B cell (primary cell): ENCODE measurements around the gene HOXD12. TPM values are rescaled to one million over a fixed set of nuclear protein-coding genes. Genes with fewer than 3 reads are reported as not detected.
A peak's percentile ranks its signal among the peaks of the same experiment; 100 is the strongest.

Source experiments
- ATAC-seq: fragments of 200-7000 bp; cut with Tn5 transposase; one replicate; pipeline ENCODE4 v1.10.0; 2021; ENCODE audit warnings: low read depth, mild to moderate bottlenecking, moderate number of reproducible peaks, moderate library complexity
- CTCF ChIA-PET: fragments of 350-600 bp; sonication (Branson Sonifier 250); formaldehyde crosslinking; loops from one replicate; lab custom pipeline; 2021; ENCODE audit warnings: antibody characterized with exemption, inconsistent platforms; lab: Charles Lee
- POLR2A ChIA-PET: fragments of 350-600 bp; sonication (Branson Sonifier 250); formaldehyde crosslinking; loops from one replicate; lab custom pipeline; 2021; ENCODE audit warnings: antibody characterized with exemption; lab: Charles Lee
- DNase-seq: peaks from one replicate; pipeline ENCODE4 v3.0.0; 2013
- H2AFZ ChIP-seq: 2 replicates; pipeline ENCODE4 v1.6.1; 2012; ENCODE audit warnings: mild to moderate bottlenecking, low read depth, low read length; ENCODE audit not compliant: insufficient read depth, poor library complexity, severe bottlenecking
- H3K27ac ChIP-seq, 2 donors: 1 replicate in 1 of 2; 2 replicates in 1 of 2; pipeline ENCODE4 v1.5.1; 2012 to 2013; ENCODE audit warnings: low read length in 2 of 2, mild to moderate bottlenecking in 2 of 2, moderate library complexity in 1 of 2
- H3K27me3 ChIP-seq, 4 experiments: fragments of 200-600 bp in 1 of 4; sonication (generic) in 1 of 4; replicated peaks in 1 of 4; 1 replicate in 2 of 4; 2 replicates in 2 of 4; pipeline versions ENCODE4 v1.6.1 to v1.7.0; 2013 to 2016; ENCODE audit warnings: low read length in 3 of 4, mild to moderate bottlenecking in 2 of 4, mixed read lengths in 1 of 4, moderate library complexity in 1 of 4; ENCODE audit not compliant: insufficient read depth in 4 of 4, control insufficient read depth in 3 of 4; ENCODE audit errors: control extremely low read depth in 1 of 4
- H3K36me3 ChIP-seq, 2 experiments: replicated peaks in 1 of 2; 1 replicate in 1 of 2; 2 replicates in 1 of 2; pipeline versions ENCODE4 v1.6.1 to v1.7.1; 2013; ENCODE audit warnings: low read length in 1 of 2; ENCODE audit not compliant: insufficient read depth in 2 of 2, control insufficient read depth in 1 of 2; ENCODE audit errors: control extremely low read depth in 1 of 2, extremely low read depth in 1 of 2
- H3K4me1 ChIP-seq, 2 donors: fragments of 200-600 bp in 1 of 2; sonication (generic) in 1 of 2; 1 replicate in 1 of 2; 2 replicates in 1 of 2; pipeline versions ENCODE4 v1.5.1 to v1.6.1; 2013 to 2017; ENCODE audit warnings: low read length in 2 of 2; ENCODE audit not compliant: control insufficient read depth in 2 of 2, insufficient read depth in 2 of 2
- H3K4me2 ChIP-seq: replicated peaks from 2 replicates; pipeline ENCODE3; 2012; ENCODE audit warnings: mild to moderate bottlenecking, low read depth, low read length; ENCODE audit not compliant: poor library complexity, severe bottlenecking
- H3K4me3 ChIP-seq, 5 experiments: fragments of 200-600 bp in 1 of 5; sonication (generic) in 1 of 5; 1 replicate in 3 of 5; 2 replicates in 2 of 5; pipeline versions ENCODE4 v1.5.1 to v1.7.0; 2011 to 2016; ENCODE audit warnings: low read length in 4 of 5, mild to moderate bottlenecking in 4 of 5, low read depth in 2 of 5, control low read depth in 1 of 5, moderate library complexity in 1 of 5; ENCODE audit not compliant: insufficient read depth in 1 of 5; ENCODE audit errors: control extremely low read depth in 1 of 5, extremely low read depth in 1 of 5
- H3K79me2 ChIP-seq: fragments of 200-600 bp; sonication (generic); one replicate; pipeline ENCODE4 v1.6.0; 2016; ENCODE audit warnings: low read length; ENCODE audit not compliant: control insufficient read depth, insufficient read depth
- H3K9ac ChIP-seq: fragments of 200-600 bp; sonication (generic); 2 replicates; pipeline ENCODE4 v1.6.1; 2017; ENCODE audit warnings: mild to moderate bottlenecking, low read length, moderate library complexity
- H3K9me3 ChIP-seq, 3 donors: one replicate each; pipeline versions ENCODE4 v1.6.1 to v1.7.1; 2013; ENCODE audit warnings: low read length in 2 of 3; ENCODE audit not compliant: control insufficient read depth in 2 of 3, insufficient read depth in 1 of 3; ENCODE audit errors: control extremely low read depth in 1 of 3
- H4K20me1 ChIP-seq: 2 replicates; pipeline ENCODE4 v1.6.0; 2012; ENCODE audit warnings: mild to moderate bottlenecking, low read length; ENCODE audit not compliant: insufficient read depth, control insufficient read depth, poor library complexity, severe bottlenecking
- H3K27ac Mint-ChIP-seq: one replicate; pipeline ENCODE4 v1.8.0; 2021; ENCODE audit warnings: mixed read lengths
- H3K27me3 Mint-ChIP-seq: one replicate; pipeline ENCODE4 v1.8.0; 2021; ENCODE audit warnings: mixed read lengths
- H3K4me1 Mint-ChIP-seq: one replicate; pipeline ENCODE4 v1.8.0; 2021; ENCODE audit warnings: mixed read lengths
- H3K4me3 Mint-ChIP-seq: one replicate; pipeline ENCODE4 v1.8.0; 2021; ENCODE audit warnings: mixed read lengths
- H3K9me3 Mint-ChIP-seq: one replicate; pipeline ENCODE4 v1.8.0; 2022; ENCODE audit warnings: mixed read lengths; ENCODE audit not compliant: insufficient read depth
- EZH2 ChIP-seq: IDR thresholded peaks from 2 replicates; pipeline ENCODE4 v1.6.1; 2012; ENCODE audit warnings: borderline replicate concordance, low read depth, mild to moderate bottlenecking, moderate library complexity, low read length; ENCODE audit not compliant: insufficient read depth, poor library complexity, severe bottlenecking
- WGBS: methylation state at CpG from one replicate; pipeline ENCODE4 v1.1.5; 2013; ENCODE audit warnings: missing lambda C conversion rate; ENCODE audit not compliant: insufficient coverage; 5-methylcytosine and 5-hydroxymethylcytosine counted together
- intact Hi-C: fragments of 100-400 bp; cut with micrococcal nuclease; formaldehyde crosslinking; loops from one replicate; pipeline ENCODE4 v1.10.0; 2022
- polyA plus RNA-seq: library from polyadenylated mRNA; depleted of rRNA; stranded (reverse); fragments of >200 nt; gene quantifications from 2 replicates; pipeline ENCODE4 v1.2.3, GENCODE V29; 2012
- total RNA-seq, 2 donors: library from RNA; stranded (reverse); fragments of 120-200 nt in 1 of 2; gene quantifications; 1 replicate in 1 of 2; 2 replicates in 1 of 2; pipeline versions ENCODE4 v1.2.3 to v1.2.4, GENCODE V29; 2013 to 2022
- TF ChIP-seq, protein P1 (sequence below): fragments of 200-600 bp; IDR thresholded peaks from one replicate; pipeline ENCODE4 v1.8.0; 2022; ENCODE audit warnings: antibody characterized with exemption, mild to moderate bottlenecking

The HOXD12 gene
- total and polyA plus RNA-seq, 2 donors (not counting 1 experiment from before 2014, with no cell fraction given): not detected

DNA sequence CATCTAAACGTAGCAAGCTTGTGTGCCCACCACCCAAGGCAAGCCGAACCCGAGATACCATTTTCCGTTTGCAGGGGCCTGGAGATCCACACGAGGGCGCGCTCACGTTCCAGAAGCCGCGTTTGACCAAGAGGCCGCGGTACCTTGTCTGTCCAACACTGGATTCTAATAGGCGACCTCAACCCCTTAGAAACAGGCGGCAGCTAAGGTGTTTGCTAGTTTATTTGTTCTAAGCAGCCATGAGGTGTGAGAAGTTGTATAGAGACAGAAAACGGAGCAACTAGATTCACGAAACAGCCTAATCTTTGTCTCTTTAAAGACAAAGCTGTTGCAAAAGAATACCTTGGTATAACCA lies 11.7 kb downstream of the HOXD12 start:
- 3% methylated on average over 15 of the region's 16 CpGs for WGBS
- Histone ChIP-seq H2AFZ (no peak overlapping the region), H3K9ac (no peak overlapping the region)

GRCh38 chr2:176111846-176112374 lies 12.3 kb downstream of the HOXD12 start:
- intact Hi-C loops: no loop called here
- peak overlapping the region; percentile 20 for H3K27ac Mint-ChIP-seq
- no peaks in the 10 kb centered on the region for H3K36me3 ChIP-seq
- WGBS: 8% methylated on average over 27 of the region's 29 CpGs
- H3K27me3 Mint-ChIP-seq: peaks cover 78% of the 10 kb centered on the region
- H3K27me3 ChIP-seq: peaks cover 0 to 88% (median 64%) of the 10 kb centered on the region in 4 experiments
- DNase-seq (no peak), ATAC-seq (no peak)
- H3K4me1 Mint-ChIP-seq: peaks cover 5% of the 10 kb centered on the region
- H3K4me3 ChIP-seq: no peak overlapping the region
- no peak overlapping the region for H3K27ac ChIP-seq
- peaks cover 0 to 51% (median 1%) of the 10 kb centered on the region in 3 donors for H3K9me3 ChIP-seq
- ChIA-PET CTCF (interaction anchor here (1.2 to 1.3 kb wide), 2 partner anchors 9 to 343 kb away, joined by 3 to 4 read pairs; no protein-coding TSS in a partner anchor), POLR2A (no interaction called here)
- H2AFZ ChIP-seq: no peak overlapping the region
- H3K4me3 Mint-ChIP-seq: no peak overlapping the region
- H3K79me2 ChIP-seq: no peaks in the 10 kb centered on the region
- no peak overlapping the region for H3K4me2 ChIP-seq
- peaks cover 4% of the 10 kb centered on the region for H3K9me3 Mint-ChIP-seq
- H3K9ac ChIP-seq: no peak overlapping the region
- H3K4me1 ChIP-seq: peaks cover 3 to 6% of the 10 kb centered on the region in 2 donors
- TF ChIP-seq, protein P1, sequence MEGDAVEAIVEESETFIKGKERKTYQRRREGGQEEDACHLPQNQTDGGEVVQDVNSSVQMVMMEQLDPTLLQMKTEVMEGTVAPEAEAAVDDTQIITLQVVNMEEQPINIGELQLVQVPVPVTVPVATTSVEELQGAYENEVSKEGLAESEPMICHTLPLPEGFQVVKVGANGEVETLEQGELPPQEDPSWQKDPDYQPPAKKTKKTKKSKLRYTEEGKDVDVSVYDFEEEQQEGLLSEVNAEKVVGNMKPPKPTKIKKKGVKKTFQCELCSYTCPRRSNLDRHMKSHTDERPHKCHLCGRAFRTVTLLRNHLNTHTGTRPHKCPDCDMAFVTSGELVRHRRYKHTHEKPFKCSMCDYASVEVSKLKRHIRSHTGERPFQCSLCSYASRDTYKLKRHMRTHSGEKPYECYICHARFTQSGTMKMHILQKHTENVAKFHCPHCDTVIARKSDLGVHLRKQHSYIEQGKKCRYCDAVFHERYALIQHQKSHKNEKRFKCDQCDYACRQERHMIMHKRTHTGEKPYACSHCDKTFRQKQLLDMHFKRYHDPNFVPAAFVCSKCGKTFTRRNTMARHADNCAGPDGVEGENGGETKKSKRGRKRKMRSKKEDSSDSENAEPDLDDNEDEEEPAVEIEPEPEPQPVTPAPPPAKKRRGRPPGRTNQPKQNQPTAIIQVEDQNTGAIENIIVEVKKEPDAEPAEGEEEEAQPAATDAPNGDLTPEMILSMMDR: no peak
- no peak for TF ChIP-seq EZH2
- H4K20me1 ChIP-seq: no peaks in the 10 kb centered on the region

More for the DNA sequence above, 11.7 kb downstream of the HOXD12 start:
- Histone ChIP-seq H4K20me1 (no peaks in the 10 kb centered on the region), H3K36me3 (no peaks in the 10 kb centered on the region), H3K4me1 (peaks cover 3 to 12% of the 10 kb centered on the region in 2 donors), H3K9me3 (peaks cover 0 to 52% (median 0%) of the 10 kb centered on the region in 3 donors), H3K27ac (no peak overlapping the region), H3K79me2 (no peaks in the 10 kb centered on the region), H3K4me2 (no peak overlapping the region), H3K4me3 (no peak overlapping the region), H3K27me3 (peaks cover 0 to 86% (median 64%) of the 10 kb centered on the region in 4 experiments)
- peaks cover 75% of the 10 kb centered on the region for H3K27me3 Mint-ChIP-seq
- intact Hi-C loops: no loop called here
- TF ChIP-seq, protein P1: peak; percentile 30
- TF ChIP-seq EZH2: no peak
- no peak for ATAC-seq
- POLR2A ChIA-PET: no interaction called here
- CTCF ChIA-PET: interaction anchor here (0.8 to 1.9 kb wide), 4 partner anchors 9 to 443 kb away, joined by 3 to 9 read pairs (median 4); no protein-coding TSS in a partner anchor
- H3K4me1 Mint-ChIP-seq: peaks cover 8% of the 10 kb centered on the region
- H3K9me3 Mint-ChIP-seq: peaks cover 4% of the 10 kb centered on the region
- peak; percentile 48 for DNase-seq
- H3K27ac Mint-ChIP-seq: peak overlapping the region; percentile 2
- no peak overlapping the region for H3K4me3 Mint-ChIP-seq
